Effector memory CD4-positive, alpha-beta T cell (primary cell): ENCODE measurements around the gene DDIT4.
"Not testable (repeated sequence)": the region's sequence is repeated elsewhere in the genome, so short reads cannot be mapped to it uniquely, and the experiment has no call there.

Source experiments
- DNase-seq, 3 donors: peaks; one replicate each; pipeline ENCODE4 v3.0.0-alpha.2; 2020
- H3K27ac ChIP-seq: 2 replicates; pipeline ENCODE4 v1.7.0; 2013; ENCODE audit warnings: mild to moderate bottlenecking, low read length, moderate library complexity; ENCODE audit not compliant: insufficient read depth, poor library complexity, severe bottlenecking
- H3K27me3 ChIP-seq: replicated peaks from 2 replicates; pipeline ENCODE4 v1.7.0; 2013; ENCODE audit warnings: mild to moderate bottlenecking, low read length; ENCODE audit not compliant: insufficient read depth, control insufficient read depth, poor library complexity, severe bottlenecking
- H3K36me3 ChIP-seq: 2 replicates; pipeline ENCODE4 v1.7.0; 2013; ENCODE audit warnings: mild to moderate bottlenecking, low read length, moderate library complexity; ENCODE audit not compliant: control insufficient read depth, insufficient read depth
- H3K4me1 ChIP-seq: 2 replicates; pipeline ENCODE4 v1.7.0; 2013; ENCODE audit warnings: low read length, mild to moderate bottlenecking; ENCODE audit not compliant: control insufficient read depth, insufficient read depth, poor library complexity, severe bottlenecking
- H3K4me3 ChIP-seq: 2 replicates; pipeline ENCODE4 v1.7.0; 2013; ENCODE audit warnings: low read length, low read depth, mild to moderate bottlenecking; ENCODE audit not compliant: insufficient read depth, poor library complexity, severe bottlenecking
- H3K9me3 ChIP-seq: 2 replicates; pipeline ENCODE4 v1.7.0; 2013; ENCODE audit warnings: mild to moderate bottlenecking, low read length, moderate library complexity; ENCODE audit not compliant: control insufficient read depth

Gene DDIT4

GRCh38 chr10:72267819-72268399 is 5.8 kb upstream of the DDIT4 start:
- Histone ChIP-seq H3K9me3 (no peaks in the 10 kb centered on the region), H3K4me3 (no peak overlapping the region), H3K4me1 (peaks cover 23% of the 10 kb centered on the region), H3K27ac (no peak overlapping the region), H3K36me3 (no peaks in the 10 kb centered on the region), H3K27me3 (no peaks in the 10 kb centered on the region)
- no peak for DNase-seq

- H3K36me3 ChIP-seq, DNase-seq, H3K27ac ChIP-seq, H3K4me3 ChIP-seq, H3K27me3 ChIP-seq, H3K9me3 ChIP-seq: not testable (repeated sequence)
- peaks cover 21% of the 10 kb centered on the region for H3K4me1 ChIP-seq
These were observed 5.1 kb upstream of the DDIT4 start for GRCh38 chr10:72268475-72269200.

GRCh38 chr10:72270607-72271281 is 3.0 kb upstream of the DDIT4 start:
- no peak overlapping the region for H3K27ac ChIP-seq
- peaks cover 24% of the 10 kb centered on the region for H3K4me1 ChIP-seq
- H3K9me3 ChIP-seq, result no peaks in the 10 kb centered on the region
- no peak for DNase-seq
- no peaks in the 10 kb centered on the region for H3K27me3 ChIP-seq
- no peak overlapping the region for H3K4me3 ChIP-seq
- peaks cover 18% of the 10 kb centered on the region for H3K36me3 ChIP-seq

- no peak for DNase-seq
- Histone ChIP-seq H3K27me3 (no peaks in the 10 kb centered on the region), H3K27ac (peak overlapping the region; percentile 92), H3K9me3 (no peaks in the 10 kb centered on the region), H3K4me3 (peak overlapping the region; percentile 93), H3K36me3 (peaks cover 22% of the 10 kb centered on the region), H3K4me1 (peaks cover 36% of the 10 kb centered on the region)
These were observed 875 bp upstream of the DDIT4 start for GRCh38 chr10:72272689-72273409.

- peaks cover 22% of the 10 kb centered on the region for H3K36me3 ChIP-seq
- H3K9me3 ChIP-seq, result no peaks in the 10 kb centered on the region
- peak overlapping the region; percentile 93 for H3K4me3 ChIP-seq
- no peaks in the 10 kb centered on the region for H3K27me3 ChIP-seq
- H3K4me1 ChIP-seq, result peaks cover 36% of the 10 kb centered on the region
- DNase-seq, result no peak
- H3K27ac ChIP-seq, result peak overlapping the region; percentile 92
These were observed 547 bp downstream of the DDIT4 start for GRCh38 chr10:72274213-72274729.

GRCh38 chr10:72274730-72275350 is 1.1 kb downstream of the DDIT4 start:
- peak overlapping the region; percentile 93 for H3K4me3 ChIP-seq
- peaks cover 22% of the 10 kb centered on the region for H3K36me3 ChIP-seq
- peaks cover 36% of the 10 kb centered on the region for H3K4me1 ChIP-seq
- peak overlapping the region; percentile 92 for H3K27ac ChIP-seq
- H3K9me3 ChIP-seq, result no peaks in the 10 kb centered on the region
- peak; percentile 43 to 60 (median 54) for DNase-seq
- H3K27me3 ChIP-seq, result no peaks in the 10 kb centered on the region

- Histone ChIP-seq H3K4me3 (peak overlapping the region; percentile 93), H3K4me1 (peaks cover 36% of the 10 kb centered on the region), H3K27ac (peak overlapping the region; percentile 92), H3K9me3 (no peaks in the 10 kb centered on the region), H3K27me3 (no peaks in the 10 kb centered on the region), H3K36me3 (peaks cover 22% of the 10 kb centered on the region)
- no peak for DNase-seq
These were observed 1.8 kb downstream of the DDIT4 start for GRCh38 chr10:72275351-72276012.

GRCh38 chr10:72276013-72276387 is 2.3 kb downstream of the DDIT4 start:
- H3K36me3 ChIP-seq, result peaks cover 22% of the 10 kb centered on the region
- peak overlapping the region; percentile 93 for H3K4me3 ChIP-seq
- peaks cover 36% of the 10 kb centered on the region for H3K4me1 ChIP-seq
- H3K9me3 ChIP-seq, result no peaks in the 10 kb centered on the region
- peak overlapping the region; percentile 92 for H3K27ac ChIP-seq
- peak in 1 of 3 donors; percentile 31 for DNase-seq
- no peaks in the 10 kb centered on the region for H3K27me3 ChIP-seq
